LNCaP clone FGC (cell line): ENCODE data around the gene SLC40A1.

Source experiments
- DNase-seq: peaks from one replicate; pipeline ENCODE4 v3.0.0-alpha.2; 2011; ENCODE audit warnings: low read depth
- H3K4me3 ChIP-seq: 2 replicates; pipeline ENCODE4 v1.5.1; 2011; ENCODE audit warnings: mild to moderate bottlenecking, low read depth, low read length, control low read depth
- TF ChIP-seq, protein P1 (sequence below): IDR thresholded peaks from 2 replicates; pipeline ENCODE4 v1.5.1; 2012; ENCODE audit warnings: mild to moderate bottlenecking; ENCODE audit not compliant: control insufficient read depth, insufficient read depth; ENCODE audit errors: extremely low read depth

SLC40A1 gene

DNA sequence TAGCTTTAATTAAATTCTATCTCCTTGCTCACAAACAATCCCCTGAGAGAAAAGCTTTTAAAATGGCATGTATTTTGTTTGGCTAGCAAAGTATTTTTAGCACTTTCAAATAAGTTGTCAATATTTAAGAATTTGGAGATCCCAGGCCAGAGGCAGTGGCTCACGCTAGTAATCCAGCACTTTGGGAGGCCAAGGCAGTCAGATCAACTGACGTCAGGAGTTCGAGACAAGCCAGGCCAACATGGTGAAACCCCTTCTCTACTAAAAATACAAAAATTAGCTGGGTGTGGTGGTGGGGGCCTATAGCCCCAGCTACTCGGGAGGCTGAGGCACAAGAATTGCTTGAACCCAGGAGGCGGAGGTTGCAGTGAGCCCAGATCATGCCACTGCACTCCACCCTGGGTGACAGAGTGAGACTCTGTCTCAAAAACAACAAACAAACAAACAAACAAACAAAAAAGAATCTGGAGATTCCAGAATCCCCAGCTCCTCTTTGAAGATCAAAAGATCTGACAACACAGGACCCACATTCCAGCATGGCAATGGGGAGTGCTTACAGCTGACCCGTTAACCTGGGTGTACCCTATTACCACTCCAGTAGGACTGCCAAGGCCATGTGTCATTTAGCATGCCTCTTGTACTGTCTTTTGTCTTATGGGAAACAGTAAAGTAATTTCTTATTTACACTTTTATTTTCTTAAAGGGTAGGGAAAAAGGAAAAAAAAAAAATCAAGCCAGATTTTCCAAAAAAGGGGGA lies 21.9 kb downstream of the SLC40A1 start:
- DNase-seq, result no peak
- H3K4me3 ChIP-seq, result no peak overlapping the region

DNA sequence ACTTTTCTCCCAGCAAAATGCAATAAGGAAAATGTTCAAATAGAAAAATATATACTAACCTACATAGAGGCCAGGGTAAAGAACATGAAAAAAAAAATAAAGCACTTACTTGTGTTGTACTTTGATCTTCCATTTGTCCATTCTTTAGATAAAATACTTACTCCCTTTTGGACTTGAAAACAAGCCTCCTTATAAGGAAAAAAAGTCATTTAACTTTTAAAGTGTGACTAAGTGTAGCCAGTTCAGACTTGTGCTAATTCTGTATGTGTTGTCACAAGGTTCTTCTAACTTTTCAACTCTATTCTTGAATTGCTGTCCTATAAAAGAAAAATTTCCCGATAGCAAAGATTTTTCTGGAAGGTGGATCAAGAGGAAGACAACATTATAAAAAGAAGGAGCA lies 23.2 kb downstream of the SLC40A1 start:
- DNase-seq, result no peak
- TF ChIP-seq, protein P1, sequence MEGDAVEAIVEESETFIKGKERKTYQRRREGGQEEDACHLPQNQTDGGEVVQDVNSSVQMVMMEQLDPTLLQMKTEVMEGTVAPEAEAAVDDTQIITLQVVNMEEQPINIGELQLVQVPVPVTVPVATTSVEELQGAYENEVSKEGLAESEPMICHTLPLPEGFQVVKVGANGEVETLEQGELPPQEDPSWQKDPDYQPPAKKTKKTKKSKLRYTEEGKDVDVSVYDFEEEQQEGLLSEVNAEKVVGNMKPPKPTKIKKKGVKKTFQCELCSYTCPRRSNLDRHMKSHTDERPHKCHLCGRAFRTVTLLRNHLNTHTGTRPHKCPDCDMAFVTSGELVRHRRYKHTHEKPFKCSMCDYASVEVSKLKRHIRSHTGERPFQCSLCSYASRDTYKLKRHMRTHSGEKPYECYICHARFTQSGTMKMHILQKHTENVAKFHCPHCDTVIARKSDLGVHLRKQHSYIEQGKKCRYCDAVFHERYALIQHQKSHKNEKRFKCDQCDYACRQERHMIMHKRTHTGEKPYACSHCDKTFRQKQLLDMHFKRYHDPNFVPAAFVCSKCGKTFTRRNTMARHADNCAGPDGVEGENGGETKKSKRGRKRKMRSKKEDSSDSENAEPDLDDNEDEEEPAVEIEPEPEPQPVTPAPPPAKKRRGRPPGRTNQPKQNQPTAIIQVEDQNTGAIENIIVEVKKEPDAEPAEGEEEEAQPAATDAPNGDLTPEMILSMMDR, result no peak
- no peak overlapping the region for H3K4me3 ChIP-seq

More for the DNA sequence above, 21.9 kb downstream of the SLC40A1 start:
- TF ChIP-seq, protein P1, result no peak

DNA sequence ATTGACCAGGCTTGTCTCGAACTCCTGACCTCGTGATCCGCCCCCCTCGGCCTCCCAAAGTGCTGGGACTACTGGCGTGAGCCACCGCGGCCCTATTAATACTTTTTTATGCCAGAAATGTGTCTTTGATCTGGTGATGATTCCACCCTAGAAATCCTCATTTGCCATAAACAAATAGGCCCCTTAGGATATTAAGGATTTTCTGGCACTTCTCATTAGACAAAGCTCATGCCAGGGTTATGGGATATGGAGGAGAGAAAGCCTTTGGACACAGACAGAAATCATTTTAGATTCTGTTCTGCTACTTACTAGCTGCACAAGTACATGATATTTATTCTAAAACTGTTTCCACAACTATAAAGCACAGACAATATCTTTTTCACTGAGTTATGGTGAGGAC lies 24.1 kb downstream of the SLC40A1 start:
- no peak overlapping the region for H3K4me3 ChIP-seq
- DNase-seq, result no peak
- TF ChIP-seq, protein P1, result no peak

DNA sequence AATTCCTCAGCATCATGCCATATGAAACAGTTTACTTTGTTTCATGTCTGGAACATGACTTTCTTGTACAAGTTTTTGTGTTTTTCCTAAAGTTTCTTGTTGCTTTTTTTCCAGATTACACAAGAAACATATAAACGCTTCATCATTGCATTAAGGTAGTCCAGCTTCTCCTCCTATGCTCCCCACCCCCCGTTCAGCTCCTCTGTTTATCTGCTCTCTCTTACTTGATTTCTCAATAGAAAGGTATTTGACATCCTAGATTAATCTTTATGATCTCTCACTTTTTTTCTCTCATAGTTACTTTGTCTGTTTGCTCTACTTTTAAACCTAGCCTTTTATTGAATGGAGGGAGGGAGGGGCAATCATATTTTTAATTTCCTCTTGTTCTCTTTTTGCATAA lies 25.4 kb downstream of the SLC40A1 start:
- H3K4me3 ChIP-seq, result no peak overlapping the region
- TF ChIP-seq, protein P1, result no peak

DNA sequence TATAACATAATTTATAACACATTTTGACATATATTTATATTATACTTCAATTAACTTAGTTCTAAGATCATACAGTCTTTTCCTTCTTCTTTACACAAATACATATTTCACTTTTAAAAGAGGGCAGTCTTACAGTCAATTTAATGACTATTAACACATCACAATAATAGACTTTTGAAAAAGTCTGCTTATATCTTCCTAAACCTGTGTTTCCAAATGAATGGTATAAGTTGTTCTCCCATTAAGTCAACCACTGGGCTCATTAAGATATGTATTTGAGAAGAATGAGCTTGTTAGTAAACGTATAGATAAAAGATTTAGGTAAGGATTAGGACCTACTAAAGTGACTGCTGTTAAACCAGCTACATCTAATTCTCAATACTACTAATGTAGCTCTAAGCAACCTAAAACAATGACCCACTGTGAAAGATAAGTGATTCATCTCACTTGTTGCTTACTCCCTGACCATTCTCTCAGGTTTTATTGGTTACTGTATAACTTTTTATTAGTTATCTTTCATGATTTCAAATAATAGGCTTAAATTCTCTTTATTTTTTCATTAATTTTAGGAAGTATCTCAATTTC lies 27.0 kb downstream of the SLC40A1 start:
- no peak overlapping the region for H3K4me3 ChIP-seq
- TF ChIP-seq, protein P1, result no peak
- DNase-seq, result no peak

More for the DNA sequence above, 25.4 kb downstream of the SLC40A1 start:
- DNase-seq, result peak; percentile 19

DNA sequence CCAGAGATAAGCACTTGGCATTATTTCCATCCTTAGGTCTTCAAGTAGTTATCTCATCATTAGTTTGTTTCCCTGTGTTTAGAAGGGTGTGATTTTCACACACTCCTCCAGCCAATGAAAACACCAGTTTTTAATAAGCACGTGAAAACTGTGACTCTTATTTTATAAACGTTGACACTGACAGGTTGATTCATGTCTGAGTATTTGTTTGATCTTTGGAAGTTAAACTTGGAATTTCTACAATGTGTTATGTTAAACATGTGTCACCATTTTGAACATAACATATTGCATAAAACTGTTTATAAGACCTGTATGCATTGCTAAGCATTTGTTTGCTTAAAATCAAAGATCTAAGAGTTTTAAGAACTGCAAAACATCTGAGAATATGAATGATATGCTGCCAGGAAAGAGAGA lies 27.6 kb downstream of the SLC40A1 start:
- TF ChIP-seq, protein P1, result no peak
- DNase-seq, result peak; percentile 7
- no peak overlapping the region for H3K4me3 ChIP-seq
